HL-60 (cell line): ENCODE results near the gene RYR2.

Experiments
- CTCF ChIP-seq: IDR thresholded peaks from one replicate; pipeline ENCODE4 v1.5.1; 2011; ENCODE audit warnings: low read length, control low read depth, inconsistent platforms; ENCODE audit not compliant: insufficient read depth
- REST ChIP-seq: IDR thresholded peaks from 2 replicates; pipeline ENCODE4 v1.6.1; 2012; ENCODE audit warnings: low read depth; ENCODE audit not compliant: insufficient replicate concordance

- TF ChIP-seq REST = no peak
- TF ChIP-seq CTCF = no peak
These were observed 527.0 kb downstream of the RYR2 start for GRCh38 chr1:237568955-237569354.
